GM12891 (cell line): Measurements from ENCODE around the gene CINP.

Experiments
- POLR2A ChIP-seq: IDR thresholded peaks from 2 replicates; pipeline ENCODE4 v1.6.1; 2011; ENCODE audit warnings: low read depth, low read length, control low read depth
- TAF1 ChIP-seq: IDR thresholded peaks from 2 replicates; pipeline ENCODE4 v1.6.1; 2011; ENCODE audit warnings: low read depth, low read length, control low read depth

DNA sequence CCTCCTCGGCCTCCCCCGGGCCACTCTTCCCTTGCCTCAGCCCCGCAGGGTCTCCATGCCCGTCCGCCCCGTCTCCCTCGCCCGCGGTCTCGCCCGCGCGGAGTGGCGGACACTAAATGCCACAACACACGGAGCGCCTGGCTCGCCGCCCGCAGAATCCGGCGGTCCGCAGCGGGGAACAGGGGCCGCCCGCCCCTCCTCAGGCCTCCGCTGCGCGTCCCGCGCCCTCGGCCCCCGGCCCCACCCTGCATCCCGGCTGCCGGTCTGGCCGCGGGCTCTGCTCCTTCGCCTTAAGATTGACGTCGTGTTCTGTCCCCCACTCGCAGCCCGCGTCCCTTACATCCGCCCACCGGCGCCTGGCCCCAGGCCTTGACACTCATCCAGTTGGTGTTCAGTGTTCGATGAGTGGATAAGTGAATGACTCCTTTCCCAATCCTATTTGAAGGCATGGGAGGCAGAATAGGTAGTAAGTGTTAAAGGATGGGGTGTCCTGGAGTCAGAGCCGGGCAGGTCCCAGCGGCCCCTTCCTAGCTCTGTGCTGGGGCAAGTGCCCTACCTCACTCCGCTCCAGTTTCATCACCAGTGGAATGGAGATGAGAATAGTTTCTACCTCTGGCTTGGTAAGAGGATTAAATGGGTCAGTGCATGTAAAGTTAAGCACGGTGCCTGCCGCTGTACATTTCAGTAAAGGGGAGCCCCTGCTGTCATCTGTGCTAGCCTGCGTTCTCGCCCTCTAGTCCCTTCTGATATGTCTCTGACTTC lies 673 bp upstream of the CINP start:
- TF ChIP-seq TAF1: no peak
- TF ChIP-seq POLR2A: no peak
